Iris pigment epithelial cell (primary cell): Measurements from ENCODE around the gene CTAG1B.
"Not testable (repeated sequence)": the region's sequence is repeated elsewhere in the genome, so short reads cannot be mapped to it uniquely, and the experiment has no call there.

ENCODE experiments used
- DNase-seq: peaks from one replicate; pipeline ENCODE4 v3.0.0-alpha.2; 2011; ENCODE audit warnings: low read depth

The CTAG1B gene

GRCh38 chrX:154582994-154583393, 36.1 kb downstream of the CTAG1B start:
- DNase-seq = not testable (repeated sequence)

DNA sequence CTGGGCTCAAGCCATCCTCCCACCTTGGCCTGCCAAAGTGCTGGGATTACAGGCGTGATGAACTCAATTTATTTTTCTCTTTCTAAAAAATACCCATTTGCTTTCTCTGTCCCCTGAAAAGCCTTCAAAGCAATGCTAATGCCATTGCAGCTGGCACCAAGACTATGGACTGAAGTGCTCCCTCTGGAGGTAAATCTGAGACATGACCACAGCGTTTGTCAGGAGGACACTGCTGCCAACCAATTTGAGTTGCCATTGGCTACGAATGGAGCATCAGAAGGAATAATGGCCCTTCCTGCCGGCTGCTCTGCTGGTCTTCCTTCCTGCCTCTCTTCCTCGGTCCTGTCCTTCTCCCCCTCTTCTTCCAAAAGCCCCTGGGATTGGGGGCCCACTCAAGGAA, 44.0 kb downstream of the CTAG1B start:
- DNase-seq = not testable (repeated sequence)

GRCh38 chrX:154573061-154573460, 46.0 kb downstream of the CTAG1B start:
- DNase-seq = not testable (repeated sequence)

DNA sequence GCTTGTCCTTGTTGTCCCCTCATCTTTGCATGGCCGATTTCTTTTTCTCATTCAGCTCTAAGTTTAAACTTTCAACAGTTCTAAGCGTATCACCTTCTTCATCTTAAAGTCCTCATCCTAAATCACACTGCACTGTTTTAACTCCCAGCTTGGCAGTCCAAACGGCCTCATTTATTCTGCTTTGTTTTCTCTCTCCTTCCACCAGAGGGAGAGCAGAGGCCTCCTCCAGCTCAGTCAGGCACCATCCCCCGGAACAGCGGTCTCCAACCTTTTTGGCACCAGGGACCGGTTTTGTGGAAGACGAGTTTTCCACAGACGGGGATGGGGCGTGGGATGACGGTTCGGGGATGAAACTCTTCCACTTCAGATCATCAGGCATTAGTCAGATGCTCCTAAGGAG, 48.7 kb downstream of the CTAG1B start:
- DNase-seq = not testable (repeated sequence)
